ENCODE results near the gene SEMA3F. TPM values are rescaled to one million over a fixed set of nuclear protein-coding genes. Genes with fewer than 3 reads are reported as not detected.

Gene SEMA3F
- total RNA-seq, 4 donors from 2014 or later = 11.9 to 46.5 (median 23.3) TPM

- no peak overlapping the region for H3K27ac ChIP-seq (replicated peaks in 1 of 4)
- H3K4me1 ChIP-seq = no peaks in the 10 kb centered on the region
- no peaks in the 10 kb centered on the region for H3K9me3 ChIP-seq
- intact Hi-C loops (cut with DNase I) = no loop called here
- TF ChIP-seq POLR2AphosphoS5 (IDR thresholded peaks at IDR 0.05) (no peak), POLR2A (IDR thresholded peaks at IDR 0.05; ENCODE audit: low read depth) (no peak), CTCF (IDR thresholded peaks at IDR 0.05) (no peak), EP300 (IDR thresholded peaks at IDR 0.05) (no peak)
- no peak for DNase-seq (ENCODE audit: extremely low spot score)
- H3K36me3 ChIP-seq = no peaks in the 10 kb centered on the region
- H3K27me3 ChIP-seq = no peaks in the 10 kb centered on the region
- 77% methylated on average over 2 of the region's 2 CpGs for WGBS
- no peak overlapping the region for H3K4me3 ChIP-seq
Observed at GRCh38 chr3:50147447-50147846, 7.7 kb upstream of the SEMA3F start.

- no peak for DNase-seq (ENCODE audit: extremely low spot score)
- Histone ChIP-seq H3K27ac (replicated peaks in 1 of 4) (no peak overlapping the region), H3K36me3 (no peaks in the 10 kb centered on the region), H3K4me1 (no peaks in the 10 kb centered on the region), H3K4me3 (no peak overlapping the region), H3K27me3 (no peaks in the 10 kb centered on the region), H3K9me3 (no peaks in the 10 kb centered on the region)
- TF ChIP-seq POLR2AphosphoS5 (IDR thresholded peaks at IDR 0.05) = no peak
- TF ChIP-seq POLR2A (IDR thresholded peaks at IDR 0.05; ENCODE audit: low read depth) = no peak
- TF ChIP-seq CTCF (IDR thresholded peaks at IDR 0.05) = no peak
- TF ChIP-seq EP300 (IDR thresholded peaks at IDR 0.05) = no peak
- intact Hi-C loops (cut with DNase I) = no loop called here
- 59% methylated on average over 4 of the region's 6 CpGs for WGBS
Observed at GRCh38 chr3:50147861-50148260, 7.3 kb upstream of the SEMA3F start.

- intact Hi-C loops (cut with DNase I) = no loop called here
- H3K4me1 ChIP-seq = peaks cover 3 to 14% (median 9%) of the 10 kb centered on the region in 4 donors
- DNase-seq (ENCODE audit: extremely low spot score) = no peak
- no peaks in the 10 kb centered on the region for H3K36me3 ChIP-seq
- WGBS = 100% methylated on average over 1 of the region's 1 CpG
- no peaks in the 10 kb centered on the region for H3K9me3 ChIP-seq
- H3K27ac ChIP-seq (replicated peaks in 1 of 4) = no peak overlapping the region
- TF ChIP-seq CTCF (IDR thresholded peaks at IDR 0.05) (no peak), POLR2AphosphoS5 (IDR thresholded peaks at IDR 0.05) (no peak), EP300 (IDR thresholded peaks at IDR 0.05) (no peak), POLR2A (IDR thresholded peaks at IDR 0.05; ENCODE audit: low read depth) (no peak)
- H3K4me3 ChIP-seq = no peak overlapping the region
- H3K27me3 ChIP-seq = no peaks in the 10 kb centered on the region
Observed at GRCh38 chr3:50150404-50150750, 4.7 kb upstream of the SEMA3F start.

- intact Hi-C loops (cut with DNase I) = no loop called here
- Histone ChIP-seq H3K27me3 (peaks cover 0 to 7% (median 5%) of the 10 kb centered on the region in 4 donors), H3K9me3 (no peaks in the 10 kb centered on the region), H3K27ac (replicated peaks in 1 of 4) (no peak overlapping the region), H3K4me3 (no peak overlapping the region), H3K4me1 (peaks cover 10 to 21% (median 16%) of the 10 kb centered on the region in 4 donors), H3K36me3 (no peaks in the 10 kb centered on the region)
- no peak for DNase-seq (ENCODE audit: extremely low spot score)
- TF ChIP-seq CTCF (IDR thresholded peaks at IDR 0.05) = no peak
- TF ChIP-seq POLR2A (IDR thresholded peaks at IDR 0.05; ENCODE audit: low read depth) = no peak
- WGBS = 88% methylated on average over 11 of the region's 18 CpGs
Observed at GRCh38 chr3:50150863-50151686, 4.0 kb upstream of the SEMA3F start.

- Histone ChIP-seq H3K9me3 (no peaks in the 10 kb centered on the region), H3K4me1 (peaks cover 10 to 28% (median 23%) of the 10 kb centered on the region in 4 donors), H3K27me3 (peaks cover 0 to 8% (median 6%) of the 10 kb centered on the region in 4 donors), H3K27ac (replicated peaks in 1 of 4) (no peak overlapping the region), H3K4me3 (no peak overlapping the region), H3K36me3 (no peaks in the 10 kb centered on the region)
- TF ChIP-seq POLR2AphosphoS5 (IDR thresholded peaks at IDR 0.05) (no peak), CTCF (IDR thresholded peaks at IDR 0.05) (no peak), EP300 (IDR thresholded peaks at IDR 0.05) (no peak), POLR2A (IDR thresholded peaks at IDR 0.05; ENCODE audit: low read depth) (no peak)
- DNase-seq (ENCODE audit: extremely low spot score) = no peak
- intact Hi-C loops (cut with DNase I) = no loop called here
- WGBS = no CpG with 5 or more reads among the region's 5 CpGs
Observed at GRCh38 chr3:50151728-50152127, 3.4 kb upstream of the SEMA3F start.
